H9 (cell line): ENCODE results near the gene CREBRF. TPM values are rescaled to one million over a fixed set of nuclear protein-coding genes. Genes with fewer than 3 reads are reported as not detected.

Source experiments
- DNase-seq: peaks from one replicate; pipeline ENCODE4 v3.0.0-alpha.2; 2017
- H2AFZ ChIP-seq: one replicate; pipeline ENCODE4 v1.6.1; 2013; ENCODE audit warnings: mild to moderate bottlenecking, low read length, control low read depth, moderate library complexity
- H2AK5ac ChIP-seq: 2 replicates; pipeline ENCODE4 v1.6.1; 2013; ENCODE audit warnings: low read length, control low read depth, mixed read lengths; ENCODE audit not compliant: insufficient read length
- H2BK120ac ChIP-seq: one replicate; pipeline ENCODE4 v1.6.1; 2013; ENCODE audit warnings: low read depth, mild to moderate bottlenecking, low read length, control low read depth, inconsistent platforms; ENCODE audit not compliant: poor library complexity, severe bottlenecking
- H2BK12ac ChIP-seq: 2 replicates; pipeline ENCODE4 v1.6.1; 2013; ENCODE audit warnings: low read length, control low read depth, mixed read lengths, low read depth; ENCODE audit not compliant: insufficient read length
- H2BK15ac ChIP-seq: 2 replicates; pipeline ENCODE4 v1.6.1; 2013; ENCODE audit warnings: low read depth, low read length, control low read depth
- H2BK20ac ChIP-seq: one replicate; pipeline ENCODE4 v1.6.1; 2013; ENCODE audit warnings: low read depth, mild to moderate bottlenecking, low read length, control low read depth, inconsistent platforms; ENCODE audit not compliant: poor library complexity, severe bottlenecking
- H2BK5ac ChIP-seq: 2 replicates; pipeline ENCODE4 v1.6.1; 2013; ENCODE audit warnings: low read length, control low read depth, mixed read lengths; ENCODE audit not compliant: insufficient read length
- H3K14ac ChIP-seq: 2 replicates; pipeline ENCODE4 v1.6.1; 2013; ENCODE audit warnings: low read length, control low read depth; ENCODE audit not compliant: insufficient read depth
- H3K18ac ChIP-seq: 2 replicates; pipeline ENCODE4 v1.6.1; 2013; ENCODE audit warnings: low read depth, mild to moderate bottlenecking, mixed read lengths, low read length, control low read depth; ENCODE audit not compliant: insufficient read length
- H3K23ac ChIP-seq: 2 replicates; pipeline ENCODE4 v1.6.1; 2013; ENCODE audit warnings: low read length, control low read depth, mixed read lengths, low read depth; ENCODE audit not compliant: insufficient read length
- H3K23me2 ChIP-seq: 2 replicates; pipeline ENCODE4 v1.6.1; 2013; ENCODE audit warnings: low read depth, mild to moderate bottlenecking, mixed read lengths, low read length, control low read depth; ENCODE audit not compliant: insufficient read length, poor library complexity, severe bottlenecking
- H3K27ac ChIP-seq: 2 replicates; pipeline ENCODE4 v1.5.1; 2013; ENCODE audit warnings: low read length, control low read depth, mixed read lengths, low read depth; ENCODE audit not compliant: insufficient read length
- H3K27me3 ChIP-seq: 2 replicates; pipeline ENCODE4 v1.6.1; 2013; ENCODE audit warnings: low read length, control low read depth, inconsistent platforms; ENCODE audit not compliant: insufficient read depth
- H3K4ac ChIP-seq: 2 replicates; pipeline ENCODE4 v1.6.1; 2013; ENCODE audit warnings: low read depth, mild to moderate bottlenecking, control low read depth, inconsistent platforms, low read length, moderate library complexity
- H3K4me1 ChIP-seq: 2 replicates; pipeline ENCODE4 v1.6.1; 2013; ENCODE audit warnings: low read length, control low read depth, inconsistent platforms; ENCODE audit not compliant: insufficient read depth
- H3K4me2 ChIP-seq: 2 replicates; pipeline ENCODE4 v1.6.1; 2013; ENCODE audit warnings: low read length, control low read depth, mixed read lengths; ENCODE audit not compliant: insufficient read length, insufficient read depth
- H3K56ac ChIP-seq: 2 replicates; pipeline ENCODE4 v1.6.1; 2013; ENCODE audit warnings: low read depth, mild to moderate bottlenecking, mixed read lengths, low read length, control low read depth; ENCODE audit not compliant: insufficient read length
- H3K79me1 ChIP-seq: 2 replicates; pipeline ENCODE4 v1.6.1; 2013; ENCODE audit warnings: low read depth, mild to moderate bottlenecking, moderate library complexity, low read length, control low read depth, inconsistent platforms; ENCODE audit not compliant: insufficient read depth, poor library complexity, severe bottlenecking
- H3K79me2 ChIP-seq: 2 replicates; pipeline ENCODE4 v1.6.1; 2013; ENCODE audit warnings: low read length, control low read depth, inconsistent platforms; ENCODE audit not compliant: insufficient read depth
- H3K9ac ChIP-seq: 2 replicates; pipeline ENCODE4 v1.6.1; 2013; ENCODE audit warnings: low read length, control low read depth, mixed read lengths; ENCODE audit not compliant: insufficient read length; ENCODE audit errors: extremely low read depth
- H3K9me3 ChIP-seq: one replicate; pipeline ENCODE4 v1.6.1; 2013; ENCODE audit warnings: low read depth, low read length, inconsistent platforms; ENCODE audit not compliant: control insufficient read depth
- H3T11ph ChIP-seq: one replicate; pipeline ENCODE4 v1.6.1; 2013; ENCODE audit warnings: mild to moderate bottlenecking, low read length, control low read depth, inconsistent platforms
- H4K20me1 ChIP-seq: one replicate; pipeline ENCODE4 v1.6.1; 2013; ENCODE audit not compliant: control insufficient read depth, insufficient read length, insufficient read depth
- H4K5ac ChIP-seq: 2 replicates; pipeline ENCODE4 v1.6.1; 2013; ENCODE audit warnings: low read depth, mild to moderate bottlenecking, mixed read lengths, low read length, control low read depth; ENCODE audit not compliant: insufficient read length
- H4K8ac ChIP-seq: replicated peaks from 2 replicates; pipeline ENCODE4 v1.6.1; 2013; ENCODE audit warnings: low read length, control low read depth, mixed read lengths, low read depth; ENCODE audit not compliant: insufficient read length
- H4K91ac ChIP-seq: 2 replicates; pipeline ENCODE4 v1.6.1; 2013; ENCODE audit warnings: low read depth, mild to moderate bottlenecking, moderate library complexity, mixed read lengths, low read length, control low read depth; ENCODE audit not compliant: insufficient read length
- H3K27ac Mint-ChIP-seq, 3 experiments: 2 replicates in 2 of 3; 3 replicates in 1 of 3; pipeline ENCODE4 v1.8.0; 2020 to 2021; ENCODE audit warnings: mixed read lengths in 3 of 3, mild to moderate bottlenecking in 1 of 3, moderate library complexity in 1 of 3
- H3K27me3 Mint-ChIP-seq: 2 replicates; pipeline ENCODE4 v1.8.0; 2021; ENCODE audit warnings: low read depth, mild to moderate bottlenecking, moderate library complexity, mixed read lengths
- H3K36me3 Mint-ChIP-seq, 3 experiments: 2 replicates in 2 of 3; 3 replicates in 1 of 3; pipeline ENCODE4 v1.8.0; 2020 to 2021; ENCODE audit warnings: low read depth in 3 of 3, mixed read lengths in 3 of 3; ENCODE audit not compliant: insufficient read depth in 1 of 3
- H3K4me1 Mint-ChIP-seq, 2 experiments: 2 replicates each; pipeline ENCODE4 v1.8.0; 2020; ENCODE audit warnings: mixed read lengths in 2 of 2
- H3K4me3 Mint-ChIP-seq, 2 experiments: 2 replicates in 1 of 2; 3 replicates in 1 of 2; pipeline ENCODE4 v1.8.0; 2020 to 2021; ENCODE audit warnings: mild to moderate bottlenecking in 2 of 2, mixed read lengths in 2 of 2, moderate library complexity in 1 of 2
- H3K9me3 Mint-ChIP-seq, 2 experiments: 2 replicates in 1 of 2; 3 replicates in 1 of 2; pipeline ENCODE4 v1.8.0; 2020; ENCODE audit warnings: mild to moderate bottlenecking in 2 of 2, mixed read lengths in 2 of 2, moderate library complexity in 1 of 2
- WGBS: extraction: QIAGEN DNeasy Blood & Tissue Kit; methylation state at CpG from one replicate; pipeline ENCODE4 v1.1.7; 2013; ENCODE audit warnings: missing lambda C conversion rate, low lambda C conversion rate, mixed read lengths; ENCODE audit not compliant: insufficient read length; ENCODE audit errors: extremely low coverage; 5-methylcytosine and 5-hydroxymethylcytosine counted together
- total RNA-seq: library from RNA; stranded (reverse); gene quantifications from 2 replicates; pipeline ENCODE4 v1.2.1, GENCODE V29; 2021
- TF ChIP-seq, protein P1 (sequence below): fragments of 200-600 bp; sonication (generic); conservative IDR thresholded peaks from 3 replicates; pipeline ENCODE4 v1.8.0; 2021; ENCODE audit warnings: antibody characterized with exemption, mild to moderate bottlenecking

The CREBRF gene
- total RNA-seq, 1 experiment from 2014 or later, result 2.7 TPM

DNA sequence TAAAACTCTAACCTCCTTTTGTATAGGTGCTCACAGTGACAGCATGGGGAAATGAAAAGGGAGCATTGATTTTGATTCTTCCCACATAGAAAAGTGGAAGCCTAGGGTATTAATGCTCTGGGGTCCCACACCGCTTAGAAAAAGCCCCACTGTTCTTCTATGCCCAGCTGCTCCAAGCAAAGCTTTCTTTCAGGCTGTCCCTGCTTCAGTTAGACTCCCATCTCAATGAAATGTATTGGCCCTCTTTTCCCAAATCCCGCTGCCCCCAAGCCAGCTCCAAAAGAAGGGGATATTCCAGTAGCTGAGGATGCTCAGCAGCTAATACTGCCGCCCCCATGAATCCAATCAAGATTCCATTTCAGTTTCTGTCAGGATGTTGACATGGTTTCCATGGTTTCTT lies 17.0 kb upstream of the CREBRF start:
- Histone ChIP-seq H3K9me3 (no peaks in the 10 kb centered on the region), H3K4me1 (no peaks in the 10 kb centered on the region), H2BK5ac (no peak overlapping the region), H3K9ac (no peak overlapping the region), H2BK120ac (no peak overlapping the region), H3K79me2 (no peaks in the 10 kb centered on the region), H3K18ac (no peak overlapping the region), H3K23me2 (no peaks in the 10 kb centered on the region), H3K4me2 (no peak overlapping the region), H2BK12ac (no peak overlapping the region), H4K8ac (no peak overlapping the region), H2BK15ac (no peak overlapping the region), H3K79me1 (no peaks in the 10 kb centered on the region), H3K56ac (no peak overlapping the region), H3K27ac (no peak overlapping the region), H4K5ac (no peak overlapping the region), H2AK5ac (no peak overlapping the region), H3K4ac (no peak overlapping the region), H3K23ac (no peak overlapping the region), H2BK20ac (no peak overlapping the region), H3K27me3 (no peaks in the 10 kb centered on the region), H2AFZ (no peak overlapping the region), H3K14ac (no peak overlapping the region), H4K91ac (no peak overlapping the region), H4K20me1 (no peaks in the 10 kb centered on the region), H3T11ph (no peak overlapping the region)
- no CpG with 5 or more reads among the region's 3 CpGs for WGBS
- DNase-seq, result no peak
- H3K4me3 Mint-ChIP-seq, result no peak overlapping the region
- peaks cover 0 to 12% (median 9%) of the 10 kb centered on the region in 3 experiments; a peak in 6 of 7 replicates for H3K36me3 Mint-ChIP-seq
- TF ChIP-seq, protein P1, sequence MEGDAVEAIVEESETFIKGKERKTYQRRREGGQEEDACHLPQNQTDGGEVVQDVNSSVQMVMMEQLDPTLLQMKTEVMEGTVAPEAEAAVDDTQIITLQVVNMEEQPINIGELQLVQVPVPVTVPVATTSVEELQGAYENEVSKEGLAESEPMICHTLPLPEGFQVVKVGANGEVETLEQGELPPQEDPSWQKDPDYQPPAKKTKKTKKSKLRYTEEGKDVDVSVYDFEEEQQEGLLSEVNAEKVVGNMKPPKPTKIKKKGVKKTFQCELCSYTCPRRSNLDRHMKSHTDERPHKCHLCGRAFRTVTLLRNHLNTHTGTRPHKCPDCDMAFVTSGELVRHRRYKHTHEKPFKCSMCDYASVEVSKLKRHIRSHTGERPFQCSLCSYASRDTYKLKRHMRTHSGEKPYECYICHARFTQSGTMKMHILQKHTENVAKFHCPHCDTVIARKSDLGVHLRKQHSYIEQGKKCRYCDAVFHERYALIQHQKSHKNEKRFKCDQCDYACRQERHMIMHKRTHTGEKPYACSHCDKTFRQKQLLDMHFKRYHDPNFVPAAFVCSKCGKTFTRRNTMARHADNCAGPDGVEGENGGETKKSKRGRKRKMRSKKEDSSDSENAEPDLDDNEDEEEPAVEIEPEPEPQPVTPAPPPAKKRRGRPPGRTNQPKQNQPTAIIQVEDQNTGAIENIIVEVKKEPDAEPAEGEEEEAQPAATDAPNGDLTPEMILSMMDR, result no peak
- peaks cover 3% of the 10 kb centered on the region in 2 experiments; a peak in 3 of 5 replicates for H3K9me3 Mint-ChIP-seq
- no peaks in the 10 kb centered on the region for H3K4me1 Mint-ChIP-seq
- H3K27me3 Mint-ChIP-seq, result no peaks in the 10 kb centered on the region; the same call in 1 of the 2 replicates
- no peak overlapping the region for H3K27ac Mint-ChIP-seq
